Smooth muscle cell (in vitro differentiated cells): ENCODE measurements around the gene PPP2R1B. TPM values are rescaled to one million over a fixed set of nuclear protein-coding genes. Genes with fewer than 3 reads are reported as not detected.

Experiments used
- DNase-seq: peaks from one replicate; lab custom pipeline; 2025; ENCODE audit not compliant: unreplicated experiment; lab: John Stamatoyannopoulos, UW
- H2AFZ ChIP-seq: fragments of 200-600 bp; sonication (generic); 2 replicates; pipeline ENCODE4 v1.6.0; 2016; ENCODE audit warnings: antibody characterized with exemption, low read depth, mild to moderate bottlenecking
- H3F3A ChIP-seq: fragments of 200-600 bp; sonication (generic); 2 replicates; pipeline ENCODE4 v1.6.0; 2017; ENCODE audit warnings: antibody characterized with exemption, low read depth
- H3K27ac ChIP-seq: fragments of 200-600 bp; sonication (generic); 2 replicates; pipeline ENCODE4 v1.5.1; 2016; ENCODE audit warnings: low read depth, mild to moderate bottlenecking
- H3K27me3 ChIP-seq: fragments of 200-600 bp; sonication (generic); 2 replicates; pipeline ENCODE4 v1.6.1; 2016; ENCODE audit warnings: low read depth, mild to moderate bottlenecking
- H3K36me3 ChIP-seq: fragments of 200-600 bp; sonication (generic); 2 replicates; pipeline ENCODE4 v1.5.1; 2016; ENCODE audit warnings: low read depth
- H3K4me1 ChIP-seq: fragments of 200-600 bp; sonication (generic); 2 replicates; pipeline ENCODE4 v1.5.1; 2016; ENCODE audit warnings: low read depth
- H3K4me2 ChIP-seq: fragments of 200-600 bp; sonication (generic); 2 replicates; pipeline ENCODE4 v1.6.0; 2016; ENCODE audit warnings: mild to moderate bottlenecking
- H3K4me3 ChIP-seq: fragments of 200-600 bp; sonication (generic); 2 replicates; pipeline ENCODE4 v1.5.1; 2016; ENCODE audit warnings: mild to moderate bottlenecking
- H3K79me2 ChIP-seq: fragments of 200-600 bp; sonication (generic); 2 replicates; pipeline ENCODE4 v1.6.0; 2016; ENCODE audit warnings: low read depth, mild to moderate bottlenecking
- H3K9ac ChIP-seq: fragments of 200-600 bp; sonication (generic); 2 replicates; pipeline ENCODE4 v1.6.0; 2016; ENCODE audit warnings: low read depth
- H3K9me3 ChIP-seq: fragments of 200-600 bp; sonication (generic); replicated peaks from 2 replicates; pipeline ENCODE4 v1.5.1; 2016; ENCODE audit warnings: low read depth
- H4K20me1 ChIP-seq: fragments of 200-600 bp; sonication (generic); 2 replicates; pipeline ENCODE4 v1.6.0; 2016; ENCODE audit warnings: low read depth
- CTCF ChIP-seq: fragments of 200-600 bp; sonication (generic); IDR thresholded peaks from 2 replicates; pipeline ENCODE4 v1.5.1; 2017; ENCODE audit warnings: borderline replicate concordance, mild to moderate bottlenecking, antibody characterized with exemption; ENCODE audit not compliant: insufficient read depth, poor library complexity, severe bottlenecking
- WGBS: methylation state at CpG from one replicate; pipeline ENCODE4 v1.1.7; 2016; ENCODE audit warnings: low lambda C conversion rate; 5-methylcytosine and 5-hydroxymethylcytosine counted together
- polyA plus RNA-seq: library from polyadenylated mRNA; unstranded; fragments of >200 nt; fragmentation: Nextera tagmentation; extraction: Ambion mirVana; gene quantifications from 2 replicates; pipeline ENCODE4 v1.2.1, GENCODE V29; 2016
- total RNA-seq: library from RNA; depleted of rRNA; stranded (reverse); fragments of >200 nt; gene quantifications from 2 replicates; pipeline ENCODE4 v1.2.3, GENCODE V29; 2014

Gene PPP2R1B
- total and polyA plus RNA-seq, 2 experiments from 2014 or later: 13.1 to 29.5 TPM

DNA sequence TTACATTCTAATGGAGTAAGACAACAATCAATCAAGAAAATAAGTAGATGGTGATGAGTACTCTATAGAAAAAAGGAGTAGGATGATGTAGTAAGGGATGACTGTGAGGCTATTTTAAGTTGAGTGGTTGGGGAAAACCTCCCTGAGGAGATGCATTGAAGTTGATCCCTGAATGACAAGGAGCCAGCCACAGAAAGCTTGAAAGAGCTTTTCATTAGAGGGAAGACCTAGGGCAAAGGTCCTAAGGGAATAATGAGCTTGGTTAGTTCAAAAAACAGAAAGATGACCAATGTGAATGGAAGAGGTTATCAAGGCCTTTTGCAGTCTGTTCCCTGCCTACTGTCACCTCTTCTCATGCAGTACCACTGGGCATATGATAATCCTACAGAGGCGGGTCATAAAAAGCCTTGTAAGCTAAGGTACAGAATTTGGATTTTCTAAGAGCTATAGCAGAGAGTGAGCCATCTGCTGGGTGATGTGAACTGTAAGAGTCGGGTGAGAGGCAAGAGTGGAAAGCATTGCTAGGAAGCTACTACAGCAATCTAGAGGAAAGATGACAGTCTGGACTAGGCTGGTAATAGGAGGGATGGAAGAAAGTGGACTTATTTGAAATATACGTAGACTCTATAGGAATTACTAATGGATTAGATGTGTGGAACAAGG is 3.1 kb downstream of the PPP2R1B start:
- Histone ChIP-seq H3K4me1 (peaks cover 16% of the 10 kb centered on the region), H3K4me3 (no peak overlapping the region), H3K36me3 (peaks cover 14% of the 10 kb centered on the region), H3K9me3 (no peaks in the 10 kb centered on the region), H4K20me1 (no peaks in the 10 kb centered on the region), H3K27ac (no peak overlapping the region), H3K4me2 (no peak overlapping the region), H3K79me2 (peaks cover 23% of the 10 kb centered on the region), H3K9ac (no peak overlapping the region), H2AFZ (no peak overlapping the region), H3K27me3 (no peaks in the 10 kb centered on the region), H3F3A (no peaks in the 10 kb centered on the region)
- no peak for DNase-seq
- WGBS: 95% methylated on average over 3 of the region's 3 CpGs
- no peak for TF ChIP-seq CTCF

DNA sequence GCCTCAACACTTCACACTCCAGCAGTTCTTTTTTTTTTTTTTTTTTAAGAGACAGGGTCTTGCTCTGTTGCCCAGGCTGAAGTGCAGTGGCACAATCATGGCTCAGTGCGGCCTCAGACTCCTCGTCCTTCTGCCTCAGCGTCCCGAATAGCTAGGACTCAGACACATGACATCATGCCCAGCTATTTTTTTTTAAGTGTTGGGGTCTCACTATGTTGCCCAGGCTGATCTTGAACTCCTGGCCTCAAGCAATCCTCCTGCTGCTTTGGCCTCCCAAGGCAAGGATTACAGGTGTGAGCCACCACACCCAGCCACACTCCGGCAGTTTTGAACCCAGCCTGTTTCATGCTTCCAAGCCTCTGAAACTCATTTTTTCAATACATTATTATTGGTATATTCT is 3.7 kb downstream of the PPP2R1B start:
- Histone ChIP-seq H3K27me3 (no peaks in the 10 kb centered on the region), H3K4me3 (no peak overlapping the region), H3K4me2 (no peak overlapping the region), H4K20me1 (no peaks in the 10 kb centered on the region), H2AFZ (no peak overlapping the region), H3K9ac (no peak overlapping the region), H3F3A (no peaks in the 10 kb centered on the region), H3K79me2 (peaks cover 23% of the 10 kb centered on the region), H3K4me1 (peaks cover 16% of the 10 kb centered on the region), H3K27ac (no peak overlapping the region), H3K36me3 (peaks cover 17% of the 10 kb centered on the region), H3K9me3 (no peaks in the 10 kb centered on the region)
- TF ChIP-seq CTCF: no peak
- over 99% methylated on average over 5 of the region's 5 CpGs for whole genome bisulfite sequencing
- no peak for DNase-seq

DNA sequence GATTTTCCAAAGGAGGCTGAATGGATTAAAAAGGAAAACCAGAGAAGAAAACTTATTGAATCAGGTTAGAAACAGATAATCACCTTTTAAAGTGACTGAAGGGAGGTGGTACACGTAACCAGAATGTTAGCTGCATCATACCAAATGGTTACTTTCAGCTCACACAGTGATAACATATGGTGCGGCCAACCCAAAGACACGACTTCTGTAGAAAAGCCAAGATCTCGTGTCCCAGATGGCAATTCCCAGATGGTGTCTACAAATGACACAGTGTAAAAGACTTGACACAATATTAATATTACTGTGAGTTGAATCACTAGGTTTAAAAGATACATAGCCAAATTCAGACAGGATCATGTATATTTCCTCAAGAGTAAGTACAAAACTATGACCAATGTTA is 5.2 kb downstream of the PPP2R1B start:
- no peak overlapping the region for H3K27ac ChIP-seq

More for the DNA sequence above, 5.2 kb downstream of the PPP2R1B start:
- H3K79me2 ChIP-seq: peaks cover 22% of the 10 kb centered on the region
- DNase-seq: no peak
- 97% methylated on average over 4 of the region's 4 CpGs for WGBS
- no peak for TF ChIP-seq CTCF
- H3K9ac ChIP-seq: no peak overlapping the region
- H4K20me1 ChIP-seq: no peaks in the 10 kb centered on the region
- H3K36me3 ChIP-seq: peaks cover 17% of the 10 kb centered on the region
- H3K4me3 ChIP-seq: no peak overlapping the region
- no peaks in the 10 kb centered on the region for H3K9me3 ChIP-seq
- H3K4me2 ChIP-seq: no peak overlapping the region
- H3F3A ChIP-seq: no peaks in the 10 kb centered on the region
- H3K4me1 ChIP-seq: peaks cover 10% of the 10 kb centered on the region
- H3K27me3 ChIP-seq: no peaks in the 10 kb centered on the region
- no peak overlapping the region for H2AFZ ChIP-seq
